GM12892 (cell line): Measurements from ENCODE around the gene GJA8.

Experiments
- POLR2A ChIP-seq: IDR thresholded peaks from 2 replicates; pipeline ENCODE4 v1.6.1; 2011; ENCODE audit warnings: low read depth, low read length, control low read depth
- POLR2AphosphoS5 ChIP-seq: IDR thresholded peaks from 2 replicates; pipeline ENCODE4 v1.6.1; 2011; ENCODE audit warnings: low read depth, low read length, control low read depth

- TF ChIP-seq POLR2A, result no peak
- TF ChIP-seq POLR2AphosphoS5, result no peak
These were observed 5.4 kb upstream of the GJA8 start for GRCh38 chr1:147897029-147897752.
